MCF 10A (cell line): Measurements from ENCODE around the gene SUDS3. TPM values are rescaled to one million over a fixed set of nuclear protein-coding genes. Genes with fewer than 3 reads are reported as not detected.
A peak's percentile ranks its signal among the peaks of the same experiment; 100 is the strongest.

Source experiments
- BruUV-seq: library from RNA; stranded (reverse); fragments of 400-500 nt; replicated peaks from 2 replicates; lab custom pipeline; 2021; lab: Mats Ljungman, UMichigan
- CTCF ChIA-PET: fragments of 300-600 bp; sonication (Branson Sonifier 250); formaldehyde crosslinking; extraction: SDS; loops from one replicate; lab custom pipeline; 2021; ENCODE audit warnings: antibody characterized with exemption, inconsistent platforms; lab: Yijun Ruan, JAX
- POLR2A ChIA-PET: fragments of 300-600, 350-650 bp; sonication (Branson Sonifier 250); formaldehyde crosslinking; extraction: SDS; loops from one replicate; lab custom pipeline; 2020; ENCODE audit warnings: antibody characterized with exemption, inconsistent platforms; lab: Yijun Ruan, JAX
- DNase-seq: peaks from one replicate; pipeline ENCODE4 v3.0.0-alpha.2; 2018; ENCODE audit not compliant: unreplicated experiment
- H3K27ac Mint-ChIP-seq: one replicate; pipeline ENCODE4 v1.8.0; 2022; ENCODE audit warnings: mild to moderate bottlenecking, low read depth, mixed read lengths; ENCODE audit not compliant: unreplicated experiment
- H3K27me3 Mint-ChIP-seq: one replicate; pipeline ENCODE4 v1.8.0; 2022; ENCODE audit warnings: mixed read lengths; ENCODE audit not compliant: insufficient read depth, unreplicated experiment
- H3K36me3 Mint-ChIP-seq: one replicate; pipeline ENCODE4 v1.8.0; 2022; ENCODE audit warnings: mild to moderate bottlenecking, moderate library complexity, mixed read lengths; ENCODE audit not compliant: insufficient read depth, unreplicated experiment
- H3K4me1 Mint-ChIP-seq: one replicate; pipeline ENCODE4 v1.8.0; 2022; ENCODE audit warnings: mixed read lengths; ENCODE audit not compliant: insufficient read depth, unreplicated experiment
- H3K4me3 Mint-ChIP-seq: one replicate; pipeline ENCODE4 v1.8.0; 2022; ENCODE audit warnings: mild to moderate bottlenecking, moderate library complexity, mixed read lengths; ENCODE audit not compliant: unreplicated experiment
- H3K9me3 Mint-ChIP-seq: one replicate; pipeline ENCODE4 v1.8.0; 2022; ENCODE audit warnings: mixed read lengths; ENCODE audit not compliant: unreplicated experiment
- intact Hi-C: fragments of 100-400 bp; cut with micrococcal nuclease; formaldehyde crosslinking; loops from 2 replicates; pipeline ENCODE4 v1.14.1; 2022
- total RNA-seq: library from RNA; stranded (reverse); gene quantifications from 2 replicates; pipeline ENCODE4 v1.2.3, GENCODE V29; 2022
- TF ChIP-seq, protein P1 (sequence below): fragments of 200-600 bp; IDR thresholded peaks from one replicate; pipeline ENCODE4 v1.8.0; 2022; ENCODE audit warnings: antibody characterized with exemption, mild to moderate bottlenecking; ENCODE audit not compliant: unreplicated experiment

The SUDS3 gene
- total RNA-seq, 1 experiment from 2014 or later = 19.6 TPM

- BruUV-seq = no TSS peak
- intact Hi-C loops = no loop called here
- no peak for DNase-seq
- H3K27me3 Mint-ChIP-seq = peaks cover 12% of the 10 kb centered on the region
- H3K4me3 Mint-ChIP-seq = no peak overlapping the region
- TF ChIP-seq, protein P1, sequence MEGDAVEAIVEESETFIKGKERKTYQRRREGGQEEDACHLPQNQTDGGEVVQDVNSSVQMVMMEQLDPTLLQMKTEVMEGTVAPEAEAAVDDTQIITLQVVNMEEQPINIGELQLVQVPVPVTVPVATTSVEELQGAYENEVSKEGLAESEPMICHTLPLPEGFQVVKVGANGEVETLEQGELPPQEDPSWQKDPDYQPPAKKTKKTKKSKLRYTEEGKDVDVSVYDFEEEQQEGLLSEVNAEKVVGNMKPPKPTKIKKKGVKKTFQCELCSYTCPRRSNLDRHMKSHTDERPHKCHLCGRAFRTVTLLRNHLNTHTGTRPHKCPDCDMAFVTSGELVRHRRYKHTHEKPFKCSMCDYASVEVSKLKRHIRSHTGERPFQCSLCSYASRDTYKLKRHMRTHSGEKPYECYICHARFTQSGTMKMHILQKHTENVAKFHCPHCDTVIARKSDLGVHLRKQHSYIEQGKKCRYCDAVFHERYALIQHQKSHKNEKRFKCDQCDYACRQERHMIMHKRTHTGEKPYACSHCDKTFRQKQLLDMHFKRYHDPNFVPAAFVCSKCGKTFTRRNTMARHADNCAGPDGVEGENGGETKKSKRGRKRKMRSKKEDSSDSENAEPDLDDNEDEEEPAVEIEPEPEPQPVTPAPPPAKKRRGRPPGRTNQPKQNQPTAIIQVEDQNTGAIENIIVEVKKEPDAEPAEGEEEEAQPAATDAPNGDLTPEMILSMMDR = no peak
- H3K36me3 Mint-ChIP-seq = no peaks in the 10 kb centered on the region
- no peak overlapping the region for H3K27ac Mint-ChIP-seq
- CTCF ChIA-PET = interaction anchor here (0.7 kb wide), 1 partner anchor 28 kb away, joined by 5 read pairs; no protein-coding TSS in a partner anchor
- no peaks in the 10 kb centered on the region for H3K4me1 Mint-ChIP-seq
- no peaks in the 10 kb centered on the region for H3K9me3 Mint-ChIP-seq
- POLR2A ChIA-PET = interaction anchor here (0.7 kb wide), 1 partner anchor 35 kb away, joined by 3 read pairs; no protein-coding TSS in a partner anchor
These were observed 56.6 kb downstream of the SUDS3 start for GRCh38 chr12:118432812-118433545.

DNA sequence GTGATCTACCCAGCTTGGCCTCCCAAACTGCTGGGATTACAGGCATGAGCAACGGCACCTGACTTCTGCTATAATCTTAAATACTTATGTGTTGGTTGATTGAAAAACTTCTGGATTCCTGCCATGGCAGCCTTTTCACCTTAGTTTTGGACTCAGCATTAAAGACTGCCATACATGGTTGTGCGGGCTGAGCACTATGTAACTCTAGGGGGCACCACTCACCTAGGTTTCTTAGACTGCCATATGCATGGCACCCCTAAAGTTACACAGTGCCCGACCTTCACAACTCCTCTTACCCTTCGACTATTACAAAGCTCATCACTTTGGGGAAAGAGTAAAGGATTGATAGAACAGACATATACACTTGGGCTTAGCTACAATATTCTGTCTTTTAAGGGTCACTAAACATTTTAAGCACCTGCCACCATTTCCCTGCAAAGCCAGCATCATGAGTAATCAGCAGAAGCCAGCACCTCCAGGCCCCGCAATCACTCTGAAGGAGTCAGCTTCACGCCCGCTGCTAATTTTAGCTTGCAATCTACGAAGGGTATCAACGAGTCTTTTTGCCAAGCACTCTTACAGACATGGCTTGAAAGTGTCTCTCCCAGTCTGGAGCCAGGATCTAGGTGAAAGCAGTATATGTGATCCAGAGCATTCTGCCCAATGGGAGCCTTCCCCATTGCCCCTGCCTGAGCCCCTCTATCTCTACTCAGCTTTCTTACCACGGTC is 59.8 kb downstream of the SUDS3 start:
- peak; percentile 43 for DNase-seq
- H3K4me1 Mint-ChIP-seq = no peaks in the 10 kb centered on the region
- no peak overlapping the region for H3K27ac Mint-ChIP-seq
- TF ChIP-seq, protein P1 = peak; percentile 18
- ChIA-PET POLR2A (no interaction called here), CTCF (interaction anchor here (0.6 to 1.1 kb wide), 5 partner anchors 10 to 977 kb away, joined by 3 to 4 read pairs (median 3); no protein-coding TSS in a partner anchor)
- peaks cover 25% of the 10 kb centered on the region for H3K27me3 Mint-ChIP-seq
- no peak overlapping the region for H3K4me3 Mint-ChIP-seq
- intact Hi-C loops = no loop called here
- no peaks in the 10 kb centered on the region for H3K36me3 Mint-ChIP-seq
- no TSS peak for BruUV-seq
- no peaks in the 10 kb centered on the region for H3K9me3 Mint-ChIP-seq

DNA sequence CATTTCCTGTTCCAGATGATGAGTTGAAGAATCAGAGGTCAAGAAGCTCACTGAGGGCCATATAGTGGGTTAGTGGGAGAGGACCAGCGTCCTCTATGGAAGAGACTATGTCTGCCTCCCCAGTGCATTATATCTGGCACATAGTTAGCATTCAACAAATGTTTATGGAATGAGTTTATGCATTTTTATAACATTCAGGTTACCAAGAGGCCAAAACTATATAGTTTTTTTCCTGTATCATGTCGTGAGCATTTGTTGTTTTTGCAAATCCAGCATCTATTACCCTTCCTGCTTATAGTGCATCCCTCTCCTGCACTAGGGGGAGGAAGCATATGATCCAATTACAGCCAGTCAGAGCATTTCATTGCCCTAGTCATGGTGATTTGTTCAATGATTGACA is 60.6 kb downstream of the SUDS3 start:
- no TSS peak for BruUV-seq
- H3K4me1 Mint-ChIP-seq = no peaks in the 10 kb centered on the region
- TF ChIP-seq, protein P1 = no peak
- H3K27ac Mint-ChIP-seq = no peak overlapping the region
- peaks cover 33% of the 10 kb centered on the region for H3K27me3 Mint-ChIP-seq
- H3K36me3 Mint-ChIP-seq = no peaks in the 10 kb centered on the region
- CTCF ChIA-PET = interaction anchor here (0.6 to 1.1 kb wide), 4 partner anchors 334 to 1065 kb away, joined by 3 to 4 read pairs (median 3); no protein-coding TSS in a partner anchor
- no peak for DNase-seq
- POLR2A ChIA-PET = no interaction called here
- no peak overlapping the region for H3K4me3 Mint-ChIP-seq
- intact Hi-C loops = no loop called here
- no peaks in the 10 kb centered on the region for H3K9me3 Mint-ChIP-seq

DNA sequence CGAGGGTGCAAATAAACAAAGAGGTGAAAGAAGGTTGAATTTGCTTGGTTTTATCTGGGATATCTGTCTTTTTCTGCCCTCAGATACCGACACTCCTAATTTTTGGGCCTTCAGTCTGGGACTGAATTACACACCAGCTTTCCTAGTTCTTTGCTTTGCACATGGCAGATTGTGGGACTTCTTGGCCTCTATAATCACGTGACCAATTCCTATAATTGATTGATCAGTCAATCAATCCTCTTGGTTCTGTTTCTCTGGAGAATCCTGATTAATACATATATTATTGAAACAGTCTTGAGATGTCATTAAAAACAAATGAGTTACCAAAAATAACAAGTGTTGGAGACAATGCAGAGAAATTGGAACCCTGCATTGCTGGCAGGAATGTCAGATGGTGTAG is 62.7 kb downstream of the SUDS3 start:
- POLR2A ChIA-PET = no interaction called here
- H3K4me1 Mint-ChIP-seq = no peaks in the 10 kb centered on the region
- CTCF ChIA-PET = interaction anchor here (1.6 kb wide), 1 partner anchor 29 kb away, joined by 3 read pairs; no protein-coding TSS in a partner anchor
- H3K27ac Mint-ChIP-seq = no peak overlapping the region
- no peak for DNase-seq
- H3K9me3 Mint-ChIP-seq = no peaks in the 10 kb centered on the region
- H3K27me3 Mint-ChIP-seq = peaks cover 34% of the 10 kb centered on the region
- H3K36me3 Mint-ChIP-seq = no peaks in the 10 kb centered on the region
- no peak overlapping the region for H3K4me3 Mint-ChIP-seq
- intact Hi-C loops = no loop called here
- TF ChIP-seq, protein P1 = no peak
- BruUV-seq = no TSS peak
